ENCODE results near the gene BTN1A1.

DNA sequence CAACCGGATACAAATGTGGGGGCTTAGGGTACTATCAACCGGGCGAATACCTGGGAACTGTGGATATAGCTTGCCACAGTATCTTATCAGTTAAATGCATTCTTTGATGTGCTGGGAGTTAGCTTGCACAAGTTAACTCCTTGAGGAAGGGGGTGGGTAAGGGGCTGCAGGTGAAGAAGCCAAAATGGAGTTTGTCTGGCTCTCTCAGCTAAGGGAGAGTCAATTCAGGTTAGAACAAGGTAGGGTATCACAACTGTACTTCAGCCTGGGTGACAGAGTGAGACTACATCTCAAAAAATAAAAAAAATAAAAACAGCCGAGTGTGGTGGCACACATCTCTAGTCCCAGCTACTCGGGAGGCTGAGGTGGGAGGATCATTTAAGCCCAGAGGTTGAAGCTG lies 8.5 kb upstream of the BTN1A1 start:
- TF ChIP-seq, protein P1, sequence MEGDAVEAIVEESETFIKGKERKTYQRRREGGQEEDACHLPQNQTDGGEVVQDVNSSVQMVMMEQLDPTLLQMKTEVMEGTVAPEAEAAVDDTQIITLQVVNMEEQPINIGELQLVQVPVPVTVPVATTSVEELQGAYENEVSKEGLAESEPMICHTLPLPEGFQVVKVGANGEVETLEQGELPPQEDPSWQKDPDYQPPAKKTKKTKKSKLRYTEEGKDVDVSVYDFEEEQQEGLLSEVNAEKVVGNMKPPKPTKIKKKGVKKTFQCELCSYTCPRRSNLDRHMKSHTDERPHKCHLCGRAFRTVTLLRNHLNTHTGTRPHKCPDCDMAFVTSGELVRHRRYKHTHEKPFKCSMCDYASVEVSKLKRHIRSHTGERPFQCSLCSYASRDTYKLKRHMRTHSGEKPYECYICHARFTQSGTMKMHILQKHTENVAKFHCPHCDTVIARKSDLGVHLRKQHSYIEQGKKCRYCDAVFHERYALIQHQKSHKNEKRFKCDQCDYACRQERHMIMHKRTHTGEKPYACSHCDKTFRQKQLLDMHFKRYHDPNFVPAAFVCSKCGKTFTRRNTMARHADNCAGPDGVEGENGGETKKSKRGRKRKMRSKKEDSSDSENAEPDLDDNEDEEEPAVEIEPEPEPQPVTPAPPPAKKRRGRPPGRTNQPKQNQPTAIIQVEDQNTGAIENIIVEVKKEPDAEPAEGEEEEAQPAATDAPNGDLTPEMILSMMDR (IDR thresholded peaks at IDR 0.05; ENCODE audit: insufficient read depth, low read depth, low read length), result no peak
- TF ChIP-seq EZH2 (IDR thresholded peaks at IDR 0.05; ENCODE audit: insufficient read depth, low read length), result no peak

All from astrocyte (in vitro differentiated cells and primary cell).